Liver (tissue), 3 donors: ENCODE results near the gene ETF1.

Experiments
- CTCF ChIP-seq: fragments of 150-350 bp; IDR thresholded peaks from 2 replicates; pipeline ENCODE4 v1.5.1; 2017; ENCODE audit warnings: improper control_type of control experiment, low read depth, low read length; ENCODE audit not compliant: missing input control
- FOXA1 ChIP-seq: IDR thresholded peaks from 2 replicates; pipeline ENCODE4 v1.6.1; 2016; ENCODE audit warnings: antibody characterized with exemption
- GABPA ChIP-seq, 2 donors: IDR thresholded peaks in 1 of 2; conservative IDR thresholded peaks in 1 of 2; 2 replicates each; pipeline ENCODE4 v1.6.1; 2016; ENCODE audit warnings: antibody characterized with exemption in 2 of 2, mild to moderate bottlenecking in 1 of 2, moderate library complexity in 1 of 2
- JUND ChIP-seq, 2 donors: IDR thresholded peaks; 2 replicates each; pipeline ENCODE4 v1.6.1; 2016; ENCODE audit warnings: antibody characterized with exemption in 2 of 2
- RAD21 ChIP-seq, 2 donors: IDR thresholded peaks; 2 replicates each; pipeline ENCODE4 v1.6.1; 2016; ENCODE audit warnings: antibody characterized with exemption in 2 of 2, mild to moderate bottlenecking in 2 of 2
- REST ChIP-seq: IDR thresholded peaks from 2 replicates; pipeline ENCODE4 v1.6.1; 2016; ENCODE audit warnings: antibody characterized with exemption, mild to moderate bottlenecking
- SP1 ChIP-seq: IDR thresholded peaks from 2 replicates; pipeline ENCODE4 v1.6.1; 2018; ENCODE audit warnings: antibody characterized with exemption, mild to moderate bottlenecking
- TAF1 ChIP-seq: conservative IDR thresholded peaks from 2 replicates; pipeline ENCODE4 v1.6.1; 2016; ENCODE audit warnings: antibody characterized with exemption, mild to moderate bottlenecking
- YY1 ChIP-seq: IDR thresholded peaks from 2 replicates; pipeline ENCODE4 v1.6.1; 2016; ENCODE audit warnings: antibody characterized with exemption, mild to moderate bottlenecking
- ZBTB33 ChIP-seq: IDR thresholded peaks from 2 replicates; pipeline ENCODE4 v1.6.1; 2016; ENCODE audit warnings: antibody characterized with exemption
- donor health status: healthy.
- donor health status: healthy.

GRCh38 chr5:138564242-138564641 is 21.2 kb upstream of the ETF1 start:
- TF ChIP-seq CTCF (no peak), RAD21 (IDR thresholded peaks at IDR 0.05) (no peak), ZBTB33 (no peak), YY1 (no peak), FOXA1 (no peak), TAF1 (no peak), GABPA (IDR thresholded peaks at IDR 0.05 in 1 of 2, conservative IDR thresholded peaks at IDR 0.05 in 1 of 2) (no peak), SP1 (no peak), JUND (IDR thresholded peaks at IDR 0.05) (no peak), REST (no peak)
